Astrocyte of the cerebellum (primary cell): ENCODE results near the gene NEUROG3.

ENCODE experiments used
- DNase-seq: peaks from one replicate; pipeline ENCODE4 v3.0.0-alpha.2; 2011; ENCODE audit warnings: low read depth
- H3K4me3 ChIP-seq: 2 replicates; pipeline ENCODE4 v1.5.1; 2011; ENCODE audit warnings: mild to moderate bottlenecking, low read depth, low read length, moderate library complexity
- CTCF ChIP-seq: IDR thresholded peaks from 2 replicates; pipeline ENCODE4 v1.5.1; 2012; ENCODE audit warnings: low read length, low read depth, moderate library complexity, mild to moderate bottlenecking; ENCODE audit errors: missing control alignments
- in situ Hi-C: cut with HindIII; loops from 2 replicates; pipeline ENCODE4 v1.10.0; 2017; ENCODE audit warnings: low sequenced_read_pairs

The NEUROG3 gene

GRCh38 chr10:69573056-69573806, at the start of gene NEUROG3:
Gene NEUROG3, minus strand, starts transcription at chr10:69573422. Its CDS starts 379 bp downstream, at chr10:69573043.
- DNase-seq = no peak
- H3K4me3 ChIP-seq = no peak within 1 kb of the TSS
- in situ Hi-C loops = no loop called here
- TF ChIP-seq CTCF = no peak

DNA sequence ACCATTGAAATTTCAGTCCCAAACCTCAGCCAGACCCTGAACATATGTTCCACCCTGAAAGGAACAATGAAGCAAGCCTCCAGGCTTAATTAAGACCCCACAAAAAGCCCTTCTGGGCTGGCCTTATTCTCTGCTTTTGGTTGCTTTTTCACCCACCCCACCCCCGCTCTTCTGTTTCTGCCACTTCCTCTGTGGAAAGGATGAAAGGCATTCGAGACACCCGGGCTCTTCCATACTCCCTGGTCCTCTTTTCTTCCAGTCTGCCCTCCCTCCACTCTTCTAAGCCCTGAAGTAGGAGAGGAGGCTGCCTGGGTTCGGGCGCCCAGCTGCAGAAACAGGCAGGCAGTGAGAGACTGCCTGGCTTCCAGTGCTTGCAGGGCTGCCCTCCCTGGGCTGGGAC, 47.4 kb upstream of the NEUROG3 start:
- no peak for TF ChIP-seq CTCF
- DNase-seq = no peak
- in situ Hi-C loops = no loop called here

DNA sequence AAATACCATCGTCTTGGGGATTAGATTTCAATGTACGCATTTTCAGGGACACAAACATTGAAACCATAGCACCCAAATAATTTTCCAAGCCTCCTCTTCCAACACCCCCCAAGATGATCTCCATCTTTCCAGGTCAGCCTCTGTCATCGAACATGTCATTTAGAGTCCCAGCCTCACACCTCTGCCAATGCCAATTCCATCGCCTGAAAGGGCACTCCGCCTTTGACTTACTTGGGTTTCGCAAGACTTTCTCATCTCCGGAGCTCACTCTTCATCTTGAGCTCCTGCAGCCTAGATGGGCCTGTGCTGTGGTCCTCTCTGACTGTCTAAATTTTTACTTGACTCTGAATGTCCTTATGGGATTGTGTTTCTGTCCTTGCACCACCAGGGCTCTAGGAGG, 46.4 kb upstream of the NEUROG3 start:
- in situ Hi-C loops = no loop called here
- no peak for DNase-seq

More for the DNA sequence above, 47.4 kb upstream of the NEUROG3 start:
- no peak overlapping the region for H3K4me3 ChIP-seq

GRCh38 chr10:69618746-69619145, 45.5 kb upstream of the NEUROG3 start:
- no peak for TF ChIP-seq CTCF
- DNase-seq = no peak

More for the DNA sequence above, 46.4 kb upstream of the NEUROG3 start:
- no peak overlapping the region for H3K4me3 ChIP-seq
- TF ChIP-seq CTCF = no peak

GRCh38 chr10:69616358-69616757, 43.1 kb upstream of the NEUROG3 start:
- H3K4me3 ChIP-seq = no peak overlapping the region
- no peak for TF ChIP-seq CTCF
- no peak for DNase-seq
- in situ Hi-C loops = no loop called here

More at GRCh38 chr10:69618746-69619145, 45.5 kb upstream of the NEUROG3 start:
- in situ Hi-C loops = no loop called here
- H3K4me3 ChIP-seq = no peak overlapping the region

GRCh38 chr10:69614130-69614529, 40.9 kb upstream of the NEUROG3 start:
- H3K4me3 ChIP-seq = no peak overlapping the region
- in situ Hi-C loops = no loop called here
- no peak for TF ChIP-seq CTCF
- DNase-seq = no peak

DNA sequence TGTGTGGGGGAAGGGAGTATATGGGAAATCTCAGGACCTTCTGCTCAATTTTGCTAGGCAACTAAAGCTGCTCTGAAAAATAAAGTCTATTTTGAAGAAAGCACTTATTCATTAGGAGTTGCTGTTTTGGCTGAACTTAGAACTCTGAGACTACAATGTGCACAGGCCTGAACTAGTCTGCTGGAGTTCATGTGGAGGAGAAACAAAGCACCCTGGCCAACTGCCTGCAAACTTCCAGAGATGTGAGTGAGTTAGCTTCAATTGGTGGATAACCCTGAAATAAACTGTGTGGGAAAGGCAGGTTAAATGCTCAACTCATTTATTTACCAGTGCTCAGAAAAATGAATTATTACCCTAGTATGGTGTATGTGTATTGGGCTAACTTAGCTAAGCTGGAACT, 39.5 kb upstream of the NEUROG3 start:
- no peak for TF ChIP-seq CTCF
- H3K4me3 ChIP-seq = no peak overlapping the region
- DNase-seq = no peak
- in situ Hi-C loops = no loop called here
